Smooth muscle cell (in vitro differentiated cells): ENCODE results near the gene ARID5B. TPM values are rescaled to one million over a fixed set of nuclear protein-coding genes. Genes with fewer than 3 reads are reported as not detected.

ENCODE experiments used
- DNase-seq: peaks from one replicate; lab custom pipeline; 2025; ENCODE audit not compliant: unreplicated experiment; lab: John Stamatoyannopoulos, UW
- H2AFZ ChIP-seq: fragments of 200-600 bp; sonication (generic); 2 replicates; pipeline ENCODE4 v1.6.0; 2016; ENCODE audit warnings: antibody characterized with exemption, low read depth, mild to moderate bottlenecking
- H3F3A ChIP-seq: fragments of 200-600 bp; sonication (generic); 2 replicates; pipeline ENCODE4 v1.6.0; 2017; ENCODE audit warnings: antibody characterized with exemption, low read depth
- H3K27ac ChIP-seq: fragments of 200-600 bp; sonication (generic); 2 replicates; pipeline ENCODE4 v1.5.1; 2016; ENCODE audit warnings: low read depth, mild to moderate bottlenecking
- H3K27me3 ChIP-seq: fragments of 200-600 bp; sonication (generic); 2 replicates; pipeline ENCODE4 v1.6.1; 2016; ENCODE audit warnings: low read depth, mild to moderate bottlenecking
- H3K36me3 ChIP-seq: fragments of 200-600 bp; sonication (generic); 2 replicates; pipeline ENCODE4 v1.5.1; 2016; ENCODE audit warnings: low read depth
- H3K4me1 ChIP-seq: fragments of 200-600 bp; sonication (generic); 2 replicates; pipeline ENCODE4 v1.5.1; 2016; ENCODE audit warnings: low read depth
- H3K4me2 ChIP-seq: fragments of 200-600 bp; sonication (generic); 2 replicates; pipeline ENCODE4 v1.6.0; 2016; ENCODE audit warnings: mild to moderate bottlenecking
- H3K4me3 ChIP-seq: fragments of 200-600 bp; sonication (generic); 2 replicates; pipeline ENCODE4 v1.5.1; 2016; ENCODE audit warnings: mild to moderate bottlenecking
- H3K79me2 ChIP-seq: fragments of 200-600 bp; sonication (generic); 2 replicates; pipeline ENCODE4 v1.6.0; 2016; ENCODE audit warnings: low read depth, mild to moderate bottlenecking
- H3K9ac ChIP-seq: fragments of 200-600 bp; sonication (generic); 2 replicates; pipeline ENCODE4 v1.6.0; 2016; ENCODE audit warnings: low read depth
- H3K9me3 ChIP-seq: fragments of 200-600 bp; sonication (generic); replicated peaks from 2 replicates; pipeline ENCODE4 v1.5.1; 2016; ENCODE audit warnings: low read depth
- H4K20me1 ChIP-seq: fragments of 200-600 bp; sonication (generic); 2 replicates; pipeline ENCODE4 v1.6.0; 2016; ENCODE audit warnings: low read depth
- CTCF ChIP-seq: fragments of 200-600 bp; sonication (generic); IDR thresholded peaks from 2 replicates; pipeline ENCODE4 v1.5.1; 2017; ENCODE audit warnings: borderline replicate concordance, mild to moderate bottlenecking, antibody characterized with exemption; ENCODE audit not compliant: insufficient read depth, poor library complexity, severe bottlenecking
- WGBS: methylation state at CpG from one replicate; pipeline ENCODE4 v1.1.7; 2016; ENCODE audit warnings: low lambda C conversion rate; 5-methylcytosine and 5-hydroxymethylcytosine counted together
- polyA plus RNA-seq: library from polyadenylated mRNA; unstranded; fragments of >200 nt; fragmentation: Nextera tagmentation; extraction: Ambion mirVana; gene quantifications from 2 replicates; pipeline ENCODE4 v1.2.1, GENCODE V29; 2016
- total RNA-seq: library from RNA; depleted of rRNA; stranded (reverse); fragments of >200 nt; gene quantifications from 2 replicates; pipeline ENCODE4 v1.2.3, GENCODE V29; 2014

The ARID5B gene
- total and polyA plus RNA-seq, 2 experiments from 2014 or later, result 49.0 to 67.6 TPM

DNA sequence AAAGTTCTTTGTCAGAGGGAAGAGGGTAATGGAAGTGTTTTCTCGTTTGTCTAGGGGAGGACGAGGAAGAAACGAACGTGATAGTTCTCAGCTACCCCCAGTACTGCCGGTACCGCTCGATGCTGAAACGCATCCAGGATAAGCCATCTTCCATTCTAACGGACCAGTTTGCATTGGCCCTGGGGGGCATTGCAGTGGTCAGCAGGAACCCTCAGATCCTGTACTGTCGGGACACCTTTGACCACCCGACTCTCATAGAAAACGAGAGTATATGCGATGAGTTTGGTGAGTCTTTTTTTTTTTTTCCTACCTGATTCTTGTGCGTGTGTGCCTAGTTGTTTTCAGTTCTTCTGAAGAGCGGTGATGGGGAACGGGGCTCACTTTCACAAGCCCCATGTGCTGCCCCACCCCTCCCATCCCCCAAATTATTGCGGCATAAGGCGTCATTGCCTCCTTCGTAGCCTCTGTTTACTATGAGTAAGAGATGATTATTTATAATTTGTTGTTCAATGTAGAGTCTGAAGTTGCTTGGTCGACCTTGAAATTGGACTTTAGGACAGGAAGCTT, 98.6 kb downstream of the ARID5B start:
- no peak overlapping the region for H3K4me3 ChIP-seq
- H3F3A ChIP-seq, result no peaks in the 10 kb centered on the region
- no peaks in the 10 kb centered on the region for H3K9me3 ChIP-seq
- H3K4me1 ChIP-seq, result no peaks in the 10 kb centered on the region
- peaks cover 56% of the 10 kb centered on the region for H3K79me2 ChIP-seq
- H3K27me3 ChIP-seq, result no peaks in the 10 kb centered on the region
- TF ChIP-seq CTCF, result no peak
- H3K27ac ChIP-seq, result no peak overlapping the region
- no peaks in the 10 kb centered on the region for H3K36me3 ChIP-seq
- no peak overlapping the region for H2AFZ ChIP-seq
- H3K4me2 ChIP-seq, result no peak overlapping the region
- no peak overlapping the region for H3K9ac ChIP-seq
- DNase-seq, result no peak
- peaks cover 57% of the 10 kb centered on the region for H4K20me1 ChIP-seq
- 98% methylated on average over 20 of the region's 20 CpGs for WGBS

DNA sequence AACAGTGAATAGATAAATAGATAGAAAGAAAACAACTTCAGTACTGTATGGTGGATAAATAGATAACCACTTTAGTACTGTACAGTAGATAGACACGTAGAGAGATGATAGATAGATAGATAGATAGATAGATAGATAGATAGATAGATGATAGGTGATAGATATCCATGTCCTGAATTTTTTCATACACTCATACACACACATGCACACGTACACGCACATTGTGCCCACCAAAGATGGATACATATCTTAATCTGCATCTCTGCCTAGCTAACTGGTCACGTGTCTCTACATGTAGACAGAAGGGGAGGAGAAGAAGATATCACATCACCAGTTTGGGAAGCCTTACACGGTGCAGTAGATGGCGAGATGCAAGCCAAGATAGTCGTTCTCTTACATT, 99.2 kb downstream of the ARID5B start:
- Histone ChIP-seq H4K20me1 (peaks cover 60% of the 10 kb centered on the region), H3K36me3 (no peaks in the 10 kb centered on the region), H3K4me2 (no peak overlapping the region), H3K4me3 (no peak overlapping the region), H3K9me3 (no peaks in the 10 kb centered on the region), H3F3A (no peaks in the 10 kb centered on the region), H2AFZ (no peak overlapping the region), H3K4me1 (no peaks in the 10 kb centered on the region), H3K9ac (no peak overlapping the region), H3K27ac (no peak overlapping the region), H3K79me2 (peaks cover 50% of the 10 kb centered on the region), H3K27me3 (no peaks in the 10 kb centered on the region)
- DNase-seq, result no peak
- no peak for TF ChIP-seq CTCF
- 86% methylated on average over 7 of the region's 7 CpGs for WGBS

DNA sequence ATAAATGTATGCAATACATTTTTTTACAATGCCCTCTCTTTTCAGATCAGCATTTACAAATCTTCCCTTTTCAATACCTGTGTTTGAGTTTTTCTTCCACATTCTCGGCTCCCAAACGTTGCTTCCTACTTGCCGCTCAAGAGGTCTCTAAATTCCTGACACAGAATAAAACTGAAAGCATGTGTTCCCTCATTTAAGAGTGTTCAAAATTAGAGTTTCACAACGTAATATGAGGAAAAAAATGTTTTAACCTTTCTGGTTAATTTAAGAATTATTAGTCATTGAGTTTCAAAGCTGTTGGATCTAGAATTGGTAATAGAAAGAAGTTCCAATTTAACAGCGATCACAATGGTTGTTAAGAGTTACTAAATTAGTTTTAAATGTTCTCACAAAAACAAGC, 100.4 kb downstream of the ARID5B start:
- Histone ChIP-seq H3K4me3 (no peak overlapping the region), H4K20me1 (peaks cover 56% of the 10 kb centered on the region), H3K79me2 (peaks cover 43% of the 10 kb centered on the region), H3K27me3 (no peaks in the 10 kb centered on the region), H3K4me2 (no peak overlapping the region), H2AFZ (no peak overlapping the region), H3F3A (no peaks in the 10 kb centered on the region), H3K36me3 (no peaks in the 10 kb centered on the region), H3K9me3 (no peaks in the 10 kb centered on the region), H3K4me1 (no peaks in the 10 kb centered on the region), H3K9ac (no peak overlapping the region), H3K27ac (no peak overlapping the region)
- 92% methylated on average over 5 of the region's 5 CpGs for WGBS
- no peak for DNase-seq
- no peak for TF ChIP-seq CTCF

- H4K20me1 ChIP-seq, result peaks cover 58% of the 10 kb centered on the region
- 93% methylated on average over 3 of the region's 3 CpGs for WGBS
- no peak overlapping the region for H2AFZ ChIP-seq
- H3K4me3 ChIP-seq, result no peak overlapping the region
- peaks cover 41% of the 10 kb centered on the region for H3K79me2 ChIP-seq
- H3K4me2 ChIP-seq, result no peak overlapping the region
- H3K36me3 ChIP-seq, result no peaks in the 10 kb centered on the region
- H3K9me3 ChIP-seq, result no peaks in the 10 kb centered on the region
- H3K4me1 ChIP-seq, result no peaks in the 10 kb centered on the region
- H3F3A ChIP-seq, result no peaks in the 10 kb centered on the region
- TF ChIP-seq CTCF, result no peak
- no peaks in the 10 kb centered on the region for H3K27me3 ChIP-seq
- no peak for DNase-seq
- H3K9ac ChIP-seq, result no peak overlapping the region
- no peak overlapping the region for H3K27ac ChIP-seq
These were observed 101.3 kb downstream of the ARID5B start for GRCh38 chr10:62002753-62003152.
